HepG2 (cell line): Measurements from ENCODE around the gene MAP3K4. TPM values are rescaled to one million over a fixed set of nuclear protein-coding genes. Genes with fewer than 3 reads are reported as not detected.

Experiments
- ARNTL ChIP-seq: sonication (generic); formaldehyde crosslinking; IDR thresholded peaks from 2 replicates; pipeline ENCODE4 v1.4.0; 2020; ENCODE audit warnings: mild to moderate bottlenecking, missing genetic modification reagents
- DMTF1 ChIP-seq: sonication (generic); formaldehyde crosslinking; IDR thresholded peaks from 2 replicates; pipeline ENCODE4 v1.4.0; 2020; ENCODE audit warnings: mild to moderate bottlenecking, missing genetic modification reagents
- GZF1 ChIP-seq: sonication (generic); formaldehyde crosslinking; IDR thresholded peaks from 2 replicates; pipeline ENCODE4 v1.5.1; 2020; ENCODE audit warnings: mild to moderate bottlenecking, missing genetic modification reagents
- LRRFIP1 ChIP-seq: sonication (generic); formaldehyde crosslinking; conservative IDR thresholded peaks from 2 replicates; pipeline ENCODE4 v1.4.0; 2020; ENCODE audit warnings: missing genetic modification reagents
- NFAT5 ChIP-seq: sonication (generic); formaldehyde crosslinking; IDR thresholded peaks from 2 replicates; pipeline ENCODE4 v1.4.0; 2020; ENCODE audit warnings: missing genetic modification reagents
- NFE2 ChIP-seq: sonication (generic); formaldehyde crosslinking; IDR thresholded peaks from 2 replicates; pipeline ENCODE4 v1.4.0; 2020; ENCODE audit warnings: missing genetic modification reagents
- PCBP1 ChIP-seq: fragments of 200-400 bp; formaldehyde crosslinking; IDR thresholded peaks from 2 replicates; pipeline ENCODE4 v1.6.1; 2017; ENCODE audit warnings: mild to moderate bottlenecking, low read depth, low read length, borderline replicate concordance
- PCBP2 ChIP-seq: fragments of 200-400 bp; formaldehyde crosslinking; optimal IDR thresholded peaks from 2 replicates; pipeline ENCODE3; 2018; ENCODE audit warnings: low read length, low read depth; ENCODE audit not compliant: poor library complexity, severe bottlenecking
- WIZ ChIP-seq: sonication (generic); formaldehyde crosslinking; IDR thresholded peaks from 2 replicates; pipeline ENCODE4 v1.5.1; 2020; ENCODE audit warnings: mild to moderate bottlenecking, missing genetic modification reagents
- ZBTB21 ChIP-seq: sonication (generic); formaldehyde crosslinking; IDR thresholded peaks from 2 replicates; pipeline ENCODE4 v1.4.0; 2020; ENCODE audit warnings: missing genetic modification reagents
- ZFP37 ChIP-seq: sonication (generic); formaldehyde crosslinking; IDR thresholded peaks from 2 replicates; pipeline ENCODE4 v1.4.0; 2020; ENCODE audit warnings: missing genetic modification reagents, borderline replicate concordance
- ZFP62 ChIP-seq: sonication (generic); formaldehyde crosslinking; IDR thresholded peaks from 2 replicates; pipeline ENCODE4 v1.4.0; 2020; ENCODE audit warnings: missing genetic modification reagents
- ZNF12 ChIP-seq: sonication (generic); formaldehyde crosslinking; IDR thresholded peaks from 2 replicates; pipeline ENCODE4 v1.5.0; 2020; ENCODE audit warnings: missing genetic modification reagents
- ZNF556 ChIP-seq: sonication (generic); formaldehyde crosslinking; IDR thresholded peaks from 2 replicates; pipeline ENCODE4 v1.4.0; 2020; ENCODE audit warnings: mild to moderate bottlenecking, missing genetic modification reagents, borderline replicate concordance
- ZNF678 ChIP-seq: sonication (generic); formaldehyde crosslinking; IDR thresholded peaks from 2 replicates; pipeline ENCODE4 v1.4.0; 2020; ENCODE audit warnings: mild to moderate bottlenecking, missing genetic modification reagents
- ZNF737 ChIP-seq: sonication (generic); formaldehyde crosslinking; IDR thresholded peaks from 2 replicates; pipeline ENCODE4 v1.5.0; 2020; ENCODE audit warnings: missing genetic modification reagents, mild to moderate bottlenecking, borderline replicate concordance
- polyA plus RNA-seq, 8 experiments: library from polyadenylated mRNA; depleted of rRNA in 3 of 8; stranded (reverse) in 7 of 8; unstranded in 1 of 8; fragments of >200 nt; fragmentation: Illumina TruSeq in 4 of 8; extraction: Trizol in 4 of 8; gene quantifications; 2 replicates each; pipeline versions ENCODE4 v1.2.1 to v1.2.3, GENCODE V29; 2011 to 2016; ENCODE audit warnings: low read depth in 4 of 8, missing spikeins in 1 of 8, mixed read lengths in 1 of 8; ENCODE audit not compliant: insufficient read depth in 1 of 8
- total RNA-seq, 5 experiments: library from RNA; depleted of rRNA; stranded (reverse); fragments of >200 nt; fragmentation: Illumina TruSeq; extraction: Trizol; gene quantifications; 2 replicates each; pipeline ENCODE4 v1.2.3, GENCODE V29; 2016; ENCODE audit warnings: low read depth in 1 of 5

Gene MAP3K4
- total and polyA plus RNA-seq, 2 of the 13 experiments (the other 11 are each of a cell fraction or from before 2014, with no cell fraction given), result 12.9 to 33.6 TPM

- TF ChIP-seq NFAT5, result peak; percentile 80; the same call in 1 of the 2 replicates
- no peak for TF ChIP-seq ZFP62
- no peak for TF ChIP-seq LRRFIP1 (CRISPR knock-in tag)
- peak; percentile 47; the same call in 1 of the 2 replicates for TF ChIP-seq WIZ (CRISPR knock-in tag)
- no peak for TF ChIP-seq ARNTL (CRISPR knock-in tag)
- no peak for TF ChIP-seq ZBTB21
- no peak for TF ChIP-seq ZNF678 (CRISPR knock-in tag)
- TF ChIP-seq ZNF12 (CRISPR knock-in tag), result peak; percentile 25; the same call in 1 of the 2 replicates
- peak; percentile 72; the same call in 1 of the 2 replicates for TF ChIP-seq ZNF556 (CRISPR knock-in tag)
- 0 out of 2 replicates have a peak, but pooled peaks have one; percentile 52 for TF ChIP-seq DMTF1
- 0 out of 2 replicates have a peak, but pooled peaks have one; percentile 44 for TF ChIP-seq ZFP37 (CRISPR knock-in tag)
- 0 out of 2 replicates have a peak, but pooled peaks have one; percentile 13 for TF ChIP-seq PCBP1
- TF ChIP-seq PCBP2, result no peak
- no peak for TF ChIP-seq GZF1
- no peak for TF ChIP-seq ZNF737 (CRISPR knock-in tag)
- no peak for TF ChIP-seq NFE2 (CRISPR knock-in tag)
These were observed at the start of gene MAP3K4 (continued) for GRCh38 chr6:160991406-160992060.
